GM21529 (cell line): ENCODE results near the gene MYO10.

Experiments used
- ATAC-seq: cut with Tn5 transposase; IDR thresholded peaks from one replicate; pipeline ENCODE4 v1.9.1; 2021; ENCODE audit not compliant: unreplicated experiment

The MYO10 gene

DNA sequence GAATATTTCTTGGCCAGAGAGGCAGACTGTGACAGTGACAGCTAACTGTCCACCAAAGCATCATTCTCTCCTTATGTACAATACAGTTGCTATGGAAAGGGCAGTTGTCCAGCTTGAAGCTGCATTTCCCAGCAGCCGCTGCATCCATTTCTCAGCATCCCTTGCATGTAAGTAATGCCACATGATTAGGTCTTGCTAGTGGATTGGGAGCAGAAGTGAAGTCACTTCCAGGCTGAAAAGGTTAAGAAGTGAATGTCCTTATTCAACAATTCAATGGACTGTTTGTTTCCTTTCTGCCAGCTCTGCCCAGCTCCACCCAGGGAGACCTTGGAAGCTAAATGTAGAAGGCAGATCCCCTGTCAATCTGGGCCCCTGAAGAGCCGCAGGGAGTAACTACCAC lies 293.2 kb downstream of the MYO10 start:
- no peak for ATAC-seq

- ATAC-seq = no peak
Observed at GRCh38 chr5:16639206-16639605, 296.9 kb downstream of the MYO10 start.

GRCh38 chr5:16628376-16628775 lies 307.7 kb downstream of the MYO10 start:
- no peak for ATAC-seq

DNA sequence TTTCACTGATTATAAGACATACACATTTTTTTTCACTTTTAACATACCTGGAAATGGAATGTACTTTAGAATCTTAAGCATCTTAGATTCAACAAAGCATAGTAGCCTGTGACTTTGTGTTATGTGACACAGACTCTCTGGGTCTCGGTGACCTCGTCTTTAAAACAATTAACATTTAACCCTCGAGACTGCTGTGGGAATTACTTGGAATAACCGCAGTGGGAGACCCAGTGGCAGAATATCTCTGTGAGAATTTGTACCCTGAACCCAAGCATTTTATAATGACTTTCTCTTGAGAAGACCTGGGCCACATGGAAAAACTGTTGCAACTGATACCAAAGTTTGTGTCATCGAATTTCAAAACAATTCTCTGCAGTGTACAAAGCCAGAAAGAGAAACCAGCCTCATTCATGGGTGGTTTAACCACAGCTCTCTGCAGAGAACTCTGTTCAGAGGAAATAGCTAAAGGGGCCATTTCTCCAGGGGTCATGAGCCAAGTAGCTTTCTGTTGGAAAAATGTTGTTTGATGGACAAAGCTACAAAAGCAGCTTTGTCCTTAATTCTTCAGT lies 309.3 kb downstream of the MYO10 start:
- ATAC-seq = peak; percentile 57

GRCh38 chr5:16625096-16625495 lies 311.0 kb downstream of the MYO10 start:
- ATAC-seq = no peak

DNA sequence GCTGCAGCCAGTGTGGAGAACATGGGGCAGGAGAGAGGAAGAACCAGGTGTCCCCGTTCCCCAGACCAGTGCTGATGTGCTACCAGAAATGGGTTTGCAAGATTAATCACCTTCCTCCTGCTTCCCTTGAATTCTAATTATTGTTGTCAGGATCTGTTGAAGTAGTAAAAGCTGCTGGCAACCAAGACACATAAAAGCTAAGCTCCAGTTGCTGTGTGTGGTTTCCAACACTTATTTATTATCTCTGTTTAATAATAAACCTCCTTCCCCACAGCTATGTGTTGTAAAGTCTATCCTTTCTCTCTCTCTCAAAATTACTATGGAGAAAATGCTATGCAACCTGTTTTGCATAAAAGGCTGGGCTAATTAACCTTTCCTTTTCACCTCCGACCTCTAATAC lies 317.0 kb downstream of the MYO10 start:
- no peak for ATAC-seq

GRCh38 chr5:16618138-16618897 lies 317.8 kb downstream of the MYO10 start:
- ATAC-seq = no peak

GRCh38 chr5:16617274-16617968 lies 318.7 kb downstream of the MYO10 start:
- peak; percentile 15 for ATAC-seq

- peak; percentile 64 for ATAC-seq
Observed at GRCh38 chr5:16616536-16617273, 319.4 kb downstream of the MYO10 start, which contains the start of gene RETREG1. Gene RETREG1 (minus strand): TSS chr5:16616997. CDS start chr5:16616971, 26 bp downstream.

GRCh38 chr5:16615741-16616535 lies 320.1 kb downstream of the MYO10 start:
- peak; percentile 11 for ATAC-seq

- no peak for ATAC-seq
Observed at GRCh38 chr5:16612007-16612406, 324.1 kb downstream of the MYO10 start.
